Measurements from ENCODE around the gene AKAP13. TPM values are rescaled to one million over a fixed set of nuclear protein-coding genes. Genes with fewer than 3 reads are reported as not detected.

AKAP13 gene
- polyA plus RNA-seq, 2 of the 4 experiments (the other 2 are of a cell fraction): 20.4 to 28.8 TPM

DNA sequence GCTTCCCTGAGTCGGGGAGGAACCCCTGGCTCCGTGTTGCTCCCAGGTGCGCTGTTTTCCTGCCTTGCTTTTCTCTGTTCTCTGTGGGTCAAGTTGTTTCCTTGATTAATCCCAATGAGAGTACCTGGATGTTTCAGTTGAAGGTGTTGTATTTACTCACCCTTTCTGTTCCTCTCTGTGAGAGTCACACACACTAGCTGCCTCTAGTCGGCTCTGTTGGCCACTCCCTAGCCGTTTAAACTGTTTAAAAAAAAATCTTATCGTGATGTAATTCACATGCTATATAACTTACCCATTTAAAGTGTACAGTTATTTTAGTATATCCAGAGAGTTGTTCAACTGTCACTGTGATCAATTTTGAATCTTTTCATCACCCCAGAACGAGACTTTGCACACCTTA lies 74.0 kb downstream of the AKAP13 start:
- ChIA-PET POLR2A (no interaction called here), CTCF (interaction anchor here (1.2 kb wide), 1 partner anchor 158 kb away, joined by 3 read pairs; no protein-coding TSS in a partner anchor)
- TF ChIP-seq ZC3H11A (IDR thresholded peaks at IDR 0.05) (no peak), RCOR1 (IDR thresholded peaks at IDR 0.05; ENCODE audit: low read depth, low read length) (no peak), HDAC2 (IDR thresholded peaks at IDR 0.05) (no peak), FOXS1 (CRISPR knock-in tag; IDR thresholded peaks at IDR 0.05) (no peak), TFCP2L1 (CRISPR knock-in tag; IDR thresholded peaks at IDR 0.05) (no peak), TP53 (CRISPR knock-in tag; IDR thresholded peaks at IDR 0.05) (no peak), CBX8 (IDR thresholded peaks at IDR 0.05) (no peak), ZFP36 (IDR thresholded peaks at IDR 0.05; ENCODE audit: borderline replicate concordance, partially characterized antibody) (no peak), CEBPB (IDR thresholded peaks at IDR 0.05) (no peak), NPAS2 (CRISPR knock-in tag; IDR thresholded peaks at IDR 0.05; ENCODE audit: borderline replicate concordance) (no peak), RAD21 (conservative IDR thresholded peaks at IDR 0.05 in 1 of 2, IDR thresholded peaks at IDR 0.05 in 1 of 2) (peak; percentile 11 to 35; a peak in 2 of 5 replicates), POLR2A (IDR thresholded peaks at IDR 0.05; ENCODE audit: low read length) (no peak)
- TF ChIP-seq, protein P1, sequence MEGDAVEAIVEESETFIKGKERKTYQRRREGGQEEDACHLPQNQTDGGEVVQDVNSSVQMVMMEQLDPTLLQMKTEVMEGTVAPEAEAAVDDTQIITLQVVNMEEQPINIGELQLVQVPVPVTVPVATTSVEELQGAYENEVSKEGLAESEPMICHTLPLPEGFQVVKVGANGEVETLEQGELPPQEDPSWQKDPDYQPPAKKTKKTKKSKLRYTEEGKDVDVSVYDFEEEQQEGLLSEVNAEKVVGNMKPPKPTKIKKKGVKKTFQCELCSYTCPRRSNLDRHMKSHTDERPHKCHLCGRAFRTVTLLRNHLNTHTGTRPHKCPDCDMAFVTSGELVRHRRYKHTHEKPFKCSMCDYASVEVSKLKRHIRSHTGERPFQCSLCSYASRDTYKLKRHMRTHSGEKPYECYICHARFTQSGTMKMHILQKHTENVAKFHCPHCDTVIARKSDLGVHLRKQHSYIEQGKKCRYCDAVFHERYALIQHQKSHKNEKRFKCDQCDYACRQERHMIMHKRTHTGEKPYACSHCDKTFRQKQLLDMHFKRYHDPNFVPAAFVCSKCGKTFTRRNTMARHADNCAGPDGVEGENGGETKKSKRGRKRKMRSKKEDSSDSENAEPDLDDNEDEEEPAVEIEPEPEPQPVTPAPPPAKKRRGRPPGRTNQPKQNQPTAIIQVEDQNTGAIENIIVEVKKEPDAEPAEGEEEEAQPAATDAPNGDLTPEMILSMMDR (IDR thresholded peaks at IDR 0.05): 0 out of 3 replicates have a peak, but pooled peaks have one; percentile 19
- TF ChIP-seq, protein P2, sequence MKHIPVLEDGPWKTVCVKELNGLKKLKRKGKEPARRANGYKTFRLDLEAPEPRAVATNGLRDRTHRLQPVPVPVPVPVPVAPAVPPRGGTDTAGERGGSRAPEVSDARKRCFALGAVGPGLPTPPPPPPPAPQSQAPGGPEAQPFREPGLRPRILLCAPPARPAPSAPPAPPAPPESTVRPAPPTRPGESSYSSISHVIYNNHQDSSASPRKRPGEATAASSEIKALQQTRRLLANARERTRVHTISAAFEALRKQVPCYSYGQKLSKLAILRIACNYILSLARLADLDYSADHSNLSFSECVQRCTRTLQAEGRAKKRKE (CRISPR knock-in tag; IDR thresholded peaks at IDR 0.05; ENCODE audit: low read depth): no peak
- Histone ChIP-seq H3K9me3 (peaks cover 15% of the 10 kb centered on the region; the same call in 2 of the 3 replicates), H3K4me2 (no peak overlapping the region; the same call in 2 of the 3 replicates), H3K27ac (no peak overlapping the region; a peak in 1 of 6 replicates), H3K4me3 (no peak overlapping the region), H3K4me1 (peaks cover 47% of the 10 kb centered on the region)
- FAIRE-seq (no peak), DNase-seq (ENCODE audit: low read depth in 1 of 2, low spot score in 1 of 2) (no peak), ATAC-seq (peak; percentile 62 to 68; a peak in 5 of 6 replicates)
- 64% methylated on average over 7 of the region's 7 CpGs for WGBS (ENCODE audit: missing lambda C conversion rate)

DNA sequence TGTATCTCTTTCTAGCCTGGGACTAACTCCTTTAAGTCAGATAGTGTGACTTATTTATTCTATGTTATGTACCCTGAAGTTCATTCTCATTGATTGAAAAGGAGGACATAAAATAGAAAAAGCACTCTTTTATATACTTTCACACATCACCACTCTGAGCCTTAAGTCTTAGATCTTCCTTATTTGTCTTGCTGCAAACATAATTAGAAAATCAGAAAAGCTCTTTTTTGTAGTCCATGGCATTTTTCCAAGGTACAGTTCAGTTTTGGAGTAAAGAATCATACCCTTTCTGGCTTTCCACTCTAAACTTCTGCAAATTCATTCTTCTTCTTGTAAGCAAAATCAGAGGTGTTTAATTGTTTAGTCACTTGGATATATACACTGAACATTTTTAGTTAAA lies 75.5 kb downstream of the AKAP13 start:
- Histone ChIP-seq H3K27ac (no peak overlapping the region), H3K4me3 (no peak overlapping the region), H3K9me3 (peaks cover 3% of the 10 kb centered on the region; the same call in 1 of the 3 replicates), H3K4me1 (peaks cover 62% of the 10 kb centered on the region), H3K4me2 (no peak overlapping the region)
- ATAC-seq (no peak), DNase-seq (ENCODE audit: low read depth in 1 of 2, low spot score in 1 of 2) (no peak), FAIRE-seq (peak; percentile 18)
- CTCF ChIA-PET: interaction anchor here (1.0 kb wide), 1 partner anchor 49 kb away, joined by 3 read pairs; no protein-coding TSS in a partner anchor
- TF ChIP-seq, protein P3, sequence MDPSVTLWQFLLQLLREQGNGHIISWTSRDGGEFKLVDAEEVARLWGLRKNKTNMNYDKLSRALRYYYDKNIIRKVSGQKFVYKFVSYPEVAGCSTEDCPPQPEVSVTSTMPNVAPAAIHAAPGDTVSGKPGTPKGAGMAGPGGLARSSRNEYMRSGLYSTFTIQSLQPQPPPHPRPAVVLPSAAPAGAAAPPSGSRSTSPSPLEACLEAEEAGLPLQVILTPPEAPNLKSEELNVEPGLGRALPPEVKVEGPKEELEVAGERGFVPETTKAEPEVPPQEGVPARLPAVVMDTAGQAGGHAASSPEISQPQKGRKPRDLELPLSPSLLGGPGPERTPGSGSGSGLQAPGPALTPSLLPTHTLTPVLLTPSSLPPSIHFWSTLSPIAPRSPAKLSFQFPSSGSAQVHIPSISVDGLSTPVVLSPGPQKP (IDR thresholded peaks at IDR 0.05; ENCODE audit: low read depth, low read length): no peak
- TF ChIP-seq HDAC2 (IDR thresholded peaks at IDR 0.05): no peak
- POLR2A ChIA-PET: no interaction called here

DNA sequence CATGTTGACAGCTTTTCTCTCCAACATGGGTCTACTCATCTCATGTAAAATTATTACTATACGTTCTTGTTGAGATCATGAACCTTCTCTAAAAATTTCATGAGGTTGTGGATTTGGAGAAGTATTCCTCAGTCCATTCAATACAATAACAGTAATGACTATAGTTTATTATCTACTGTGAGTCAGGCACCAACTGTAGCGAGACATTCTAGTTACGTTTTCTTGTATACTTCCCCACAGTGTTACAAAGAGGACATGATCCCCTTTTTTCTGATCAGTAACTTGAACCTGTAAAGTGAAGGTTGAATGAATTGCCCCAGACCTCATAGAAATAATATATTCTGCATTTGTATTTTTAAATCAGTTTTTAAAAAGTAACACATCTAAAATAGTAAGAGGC lies 76.4 kb downstream of the AKAP13 start:
- DNase-seq (ENCODE audit: low read depth in 1 of 2, low spot score in 1 of 2): no peak
- Histone ChIP-seq H3K4me3 (no peak overlapping the region), H3K4me2 (no peak overlapping the region), H3K4me1 (peaks cover 66% of the 10 kb centered on the region), H3K27ac (no peak overlapping the region), H3K9me3 (no peaks in the 10 kb centered on the region)
- WGBS (ENCODE audit: missing lambda C conversion rate): 96% methylated on average over 3 of the region's 3 CpGs
- ATAC-seq: no peak
- POLR2A ChIA-PET: interaction anchor here (0.5 kb wide), 1 partner anchor 76 kb away, joined by 7 read pairs; no protein-coding TSS in a partner anchor
- FAIRE-seq: no peak
- CTCF ChIA-PET: interaction anchor here (0.7 to 1.1 kb wide), 2 partner anchors 13 to 160 kb away, joined by 3 read pairs; no protein-coding TSS in a partner anchor
- no peak for TF ChIP-seq MAFK (IDR thresholded peaks at IDR 0.05; ENCODE audit: partially characterized antibody)
- no peak for TF ChIP-seq CHD2 (IDR thresholded peaks at IDR 0.05; ENCODE audit: low read length, partially characterized antibody)
- TF ChIP-seq RAD21 (conservative IDR thresholded peaks at IDR 0.05 in 1 of 2, IDR thresholded peaks at IDR 0.05 in 1 of 2): no peak
- TF ChIP-seq SMC3 (IDR thresholded peaks at IDR 0.05): no peak
- TF ChIP-seq, protein P4, sequence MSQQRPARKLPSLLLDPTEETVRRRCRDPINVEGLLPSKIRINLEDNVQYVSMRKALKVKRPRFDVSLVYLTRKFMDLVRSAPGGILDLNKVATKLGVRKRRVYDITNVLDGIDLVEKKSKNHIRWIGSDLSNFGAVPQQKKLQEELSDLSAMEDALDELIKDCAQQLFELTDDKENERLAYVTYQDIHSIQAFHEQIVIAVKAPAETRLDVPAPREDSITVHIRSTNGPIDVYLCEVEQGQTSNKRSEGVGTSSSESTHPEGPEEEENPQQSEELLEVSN (IDR thresholded peaks at IDR 0.05; ENCODE audit: borderline replicate concordance, low read depth): no peak
- TF ChIP-seq MAZ (IDR thresholded peaks at IDR 0.05; ENCODE audit: borderline replicate concordance, low read depth, low read length): no peak
- TF ChIP-seq TP53 (CRISPR knock-in tag; IDR thresholded peaks at IDR 0.05): no peak
- no peak for TF ChIP-seq NFE2L2 (conservative IDR thresholded peaks at IDR 0.05; ENCODE audit: low read length)
- no peak for TF ChIP-seq TFCP2L1 (CRISPR knock-in tag; IDR thresholded peaks at IDR 0.05)
- TF ChIP-seq BHLHE40 (IDR thresholded peaks at IDR 0.05; ENCODE audit: low read depth, low read length): no peak
- TF ChIP-seq FOSB (CRISPR knock-in tag; IDR thresholded peaks at IDR 0.05): no peak
- no peak for TF ChIP-seq HOXB13 (CRISPR knock-in tag; IDR thresholded peaks at IDR 0.05; ENCODE audit: low read depth)
- no peak for TF ChIP-seq KDM5A (IDR thresholded peaks at IDR 0.05)
- TF ChIP-seq, protein P1 (IDR thresholded peaks at IDR 0.05): no peak
- TF ChIP-seq, protein P5, sequence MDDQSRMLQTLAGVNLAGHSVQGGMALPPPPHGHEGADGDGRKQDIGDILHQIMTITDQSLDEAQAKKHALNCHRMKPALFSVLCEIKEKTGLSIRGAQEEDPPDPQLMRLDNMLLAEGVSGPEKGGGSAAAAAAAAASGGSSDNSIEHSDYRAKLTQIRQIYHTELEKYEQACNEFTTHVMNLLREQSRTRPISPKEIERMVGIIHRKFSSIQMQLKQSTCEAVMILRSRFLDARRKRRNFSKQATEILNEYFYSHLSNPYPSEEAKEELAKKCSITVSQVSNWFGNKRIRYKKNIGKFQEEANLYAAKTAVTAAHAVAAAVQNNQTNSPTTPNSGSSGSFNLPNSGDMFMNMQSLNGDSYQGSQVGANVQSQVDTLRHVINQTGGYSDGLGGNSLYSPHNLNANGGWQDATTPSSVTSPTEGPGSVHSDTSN (IDR thresholded peaks at IDR 0.05): no peak
- no peak for TF ChIP-seq JUNB (IDR thresholded peaks at IDR 0.05)
